Erythroblast (primary cell): ENCODE results near the gene CTCF.

Source experiments
- GATA1 ChIP-seq: IDR thresholded peaks from 2 replicates; pipeline ENCODE4 v1.6.1; 2011; ENCODE audit warnings: low read depth, mild to moderate bottlenecking, control low read depth, low read length, moderate library complexity
- POLR2A ChIP-seq: IDR thresholded peaks from 2 replicates; pipeline ENCODE4 v1.6.1; 2011; ENCODE audit warnings: mild to moderate bottlenecking, low read length

DNA sequence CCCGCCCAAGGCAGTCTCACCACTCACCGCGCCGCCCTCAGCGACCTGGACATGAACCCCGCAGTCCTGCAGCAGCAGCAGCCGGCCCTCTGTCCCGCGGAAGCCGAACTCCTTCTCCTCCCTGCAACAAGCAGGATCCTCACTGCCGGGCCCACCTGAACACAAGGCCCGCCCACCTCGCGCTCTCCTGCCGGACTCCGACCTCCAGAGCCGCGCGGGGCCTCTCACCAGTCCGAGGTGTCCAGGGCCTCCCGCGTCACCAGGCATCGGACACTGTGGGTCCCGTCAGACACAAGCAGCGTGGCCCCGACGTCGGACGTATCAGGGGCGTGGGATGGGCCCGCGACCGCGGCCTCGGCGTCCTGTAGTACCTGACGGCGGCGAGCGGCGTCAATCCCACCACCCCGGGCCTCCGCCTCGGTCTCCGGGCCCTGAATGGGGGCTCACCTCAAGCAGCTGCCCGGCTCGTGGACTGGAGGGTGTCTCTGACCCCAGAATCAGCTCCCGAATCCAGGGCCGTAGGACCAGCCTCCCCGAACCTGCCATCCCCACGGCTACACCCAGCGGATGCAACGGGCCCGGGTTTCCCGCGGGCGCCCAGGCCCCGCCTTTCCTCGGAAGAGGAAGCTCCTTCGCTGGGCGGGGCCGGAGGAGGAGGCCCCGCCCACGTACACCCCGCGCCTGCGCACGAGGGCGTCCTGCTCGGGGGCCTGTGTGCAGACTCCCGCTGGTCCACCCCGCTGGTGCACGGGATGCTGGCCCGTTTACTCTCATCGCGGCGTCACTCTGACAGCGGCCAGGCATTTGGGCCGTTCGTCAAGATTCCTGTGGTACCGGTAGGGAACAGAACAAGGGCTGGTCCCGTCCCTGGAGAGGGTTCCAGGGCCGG lies 97.6 kb downstream of the CTCF start, which contains the start of gene ACD:
- peak; percentile 90 for TF ChIP-seq POLR2A
- TF ChIP-seq GATA1: no peak
